ENCODE measurements around the gene MAPK10. TPM values are rescaled to one million over a fixed set of nuclear protein-coding genes. Genes with fewer than 3 reads are reported as not detected.
"Not testable (repeated sequence)": the region's sequence is repeated elsewhere in the genome, so short reads cannot be mapped to it uniquely, and the experiment has no call there.

The MAPK10 gene
- total RNA-seq, 2 donors from 2014 or later = 0.87 to 0.95 TPM

DNA sequence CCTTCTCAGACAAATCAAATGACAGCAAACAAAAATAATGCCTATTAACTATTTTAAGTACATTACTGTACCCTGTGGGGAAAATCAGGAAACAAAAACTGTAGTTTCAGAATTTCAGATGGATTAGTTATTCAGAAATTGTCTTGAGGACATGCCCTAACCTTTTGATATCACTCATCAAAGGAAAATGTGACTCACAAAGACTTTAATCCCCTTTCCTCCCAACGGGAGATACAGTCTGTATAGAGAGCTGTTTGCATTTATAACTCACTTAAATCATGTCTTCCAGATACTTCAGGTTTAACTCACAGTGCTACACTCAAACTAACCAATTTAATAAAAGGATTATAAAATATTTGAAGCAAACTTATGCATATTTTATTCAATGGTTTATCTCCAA is 304.0 kb downstream of the MAPK10 start:
- no peaks in the 10 kb centered on the region for H3K36me3 Mint-ChIP-seq (ENCODE audit: low read depth)
- H3K4me1 Mint-ChIP-seq = no peaks in the 10 kb centered on the region
- no peak overlapping the region for H3K4me3 Mint-ChIP-seq

GRCh38 chr4:86054286-86055032 is 305.4 kb downstream of the MAPK10 start:
- Mint-ChIP-seq H3K27me3 (no peaks in the 10 kb centered on the region), H3K4me1 (no peaks in the 10 kb centered on the region), H3K27ac (no peak overlapping the region), H3K36me3 (ENCODE audit: low read depth) (no peaks in the 10 kb centered on the region), H3K4me3 (no peak overlapping the region), H3K9me3 (no peaks in the 10 kb centered on the region)
- ATAC-seq (replicated peaks) = no peak

More for the DNA sequence above, 304.0 kb downstream of the MAPK10 start:
- ATAC-seq (replicated peaks) = no peak
- no peak overlapping the region for H3K27ac Mint-ChIP-seq
- no peaks in the 10 kb centered on the region for H3K27me3 Mint-ChIP-seq
- no peaks in the 10 kb centered on the region for H3K9me3 Mint-ChIP-seq

GRCh38 chr4:86050496-86050895 is 309.4 kb downstream of the MAPK10 start:
- ATAC-seq (replicated peaks) = no peak

GRCh38 chr4:86048426-86048825 is 311.4 kb downstream of the MAPK10 start:
- Mint-ChIP-seq H3K27ac (no peak overlapping the region), H3K4me3 (no peak overlapping the region), H3K27me3 (no peaks in the 10 kb centered on the region), H3K9me3 (no peaks in the 10 kb centered on the region), H3K36me3 (ENCODE audit: low read depth) (no peaks in the 10 kb centered on the region), H3K4me1 (no peaks in the 10 kb centered on the region)
- ATAC-seq (replicated peaks) = no peak

More at GRCh38 chr4:86050496-86050895, 309.4 kb downstream of the MAPK10 start:
- H3K9me3 Mint-ChIP-seq = no peaks in the 10 kb centered on the region
- no peak overlapping the region for H3K4me3 Mint-ChIP-seq
- H3K27ac Mint-ChIP-seq = no peak overlapping the region
- H3K4me1 Mint-ChIP-seq = no peaks in the 10 kb centered on the region
- no peaks in the 10 kb centered on the region for H3K36me3 Mint-ChIP-seq (ENCODE audit: low read depth)
- H3K27me3 Mint-ChIP-seq = no peaks in the 10 kb centered on the region

GRCh38 chr4:86044593-86044985 is 315.3 kb downstream of the MAPK10 start:
- ATAC-seq (replicated peaks) = no peak
- no peaks in the 10 kb centered on the region for H3K27me3 Mint-ChIP-seq
- no peaks in the 10 kb centered on the region for H3K4me1 Mint-ChIP-seq
- H3K9me3 Mint-ChIP-seq = no peaks in the 10 kb centered on the region
- H3K4me3 Mint-ChIP-seq = no peak overlapping the region
- no peak overlapping the region for H3K27ac Mint-ChIP-seq
- H3K36me3 Mint-ChIP-seq (ENCODE audit: low read depth) = no peaks in the 10 kb centered on the region

GRCh38 chr4:86043755-86044592 is 315.9 kb downstream of the MAPK10 start:
- H3K4me1 Mint-ChIP-seq = no peaks in the 10 kb centered on the region
- no peak for ATAC-seq (replicated peaks)
- H3K36me3 Mint-ChIP-seq (ENCODE audit: low read depth) = no peaks in the 10 kb centered on the region
- H3K4me3 Mint-ChIP-seq = no peak overlapping the region
- H3K9me3 Mint-ChIP-seq = no peaks in the 10 kb centered on the region
- H3K27me3 Mint-ChIP-seq = no peaks in the 10 kb centered on the region
- H3K27ac Mint-ChIP-seq = no peak overlapping the region

GRCh38 chr4:86038037-86038436 is 321.8 kb downstream of the MAPK10 start:
- Mint-ChIP-seq H3K27ac (no peak overlapping the region), H3K4me3 (no peak overlapping the region), H3K27me3 (peaks cover 4% of the 10 kb centered on the region), H3K4me1 (no peaks in the 10 kb centered on the region), H3K9me3 (no peaks in the 10 kb centered on the region), H3K36me3 (ENCODE audit: low read depth) (no peaks in the 10 kb centered on the region)
- no peak for ATAC-seq (replicated peaks)

DNA sequence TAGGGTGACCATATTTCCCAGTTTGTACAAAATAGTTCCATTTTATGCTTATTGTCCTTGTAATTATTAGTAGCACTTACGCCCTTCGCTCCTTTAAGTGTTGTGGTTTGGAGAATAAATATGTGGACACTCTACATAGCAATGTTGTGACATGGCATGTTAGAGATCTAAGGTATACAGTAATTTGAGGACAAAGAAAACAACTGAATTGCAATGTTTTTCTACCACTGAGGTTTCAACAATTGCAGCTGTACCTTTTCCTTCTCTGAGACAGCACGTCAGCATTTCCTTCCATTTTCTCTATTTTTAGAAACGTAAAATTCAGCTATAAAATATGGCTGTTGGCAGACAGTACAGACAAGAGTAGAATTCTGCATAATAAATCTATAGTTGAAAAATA is 323.1 kb downstream of the MAPK10 start:
- Mint-ChIP-seq H3K27me3 (peaks cover 4% of the 10 kb centered on the region), H3K4me3 (no peak overlapping the region), H3K27ac (no peak overlapping the region), H3K4me1 (no peaks in the 10 kb centered on the region), H3K9me3 (no peaks in the 10 kb centered on the region), H3K36me3 (ENCODE audit: low read depth) (no peaks in the 10 kb centered on the region)
- no peak for ATAC-seq (replicated peaks)

DNA sequence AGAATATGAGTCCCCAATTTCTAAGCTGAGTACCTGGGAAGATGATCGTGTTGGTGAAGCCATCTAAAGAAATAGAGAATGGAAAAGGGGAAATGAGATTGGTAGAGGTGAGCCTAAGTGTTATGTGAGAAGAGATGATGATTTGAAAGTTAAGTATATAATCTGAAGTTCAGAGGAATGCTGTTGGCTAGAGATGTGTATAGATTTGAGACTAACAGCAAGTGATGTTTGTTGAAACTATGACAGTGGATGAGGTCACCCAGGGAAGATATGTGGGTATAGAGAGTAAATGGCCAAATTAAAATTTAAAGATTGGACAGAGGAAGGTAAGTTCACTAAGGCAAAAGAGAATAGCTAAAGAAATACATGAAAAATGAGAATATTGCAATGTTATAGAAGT is 324.2 kb downstream of the MAPK10 start:
- no peak for ATAC-seq (replicated peaks)

DNA sequence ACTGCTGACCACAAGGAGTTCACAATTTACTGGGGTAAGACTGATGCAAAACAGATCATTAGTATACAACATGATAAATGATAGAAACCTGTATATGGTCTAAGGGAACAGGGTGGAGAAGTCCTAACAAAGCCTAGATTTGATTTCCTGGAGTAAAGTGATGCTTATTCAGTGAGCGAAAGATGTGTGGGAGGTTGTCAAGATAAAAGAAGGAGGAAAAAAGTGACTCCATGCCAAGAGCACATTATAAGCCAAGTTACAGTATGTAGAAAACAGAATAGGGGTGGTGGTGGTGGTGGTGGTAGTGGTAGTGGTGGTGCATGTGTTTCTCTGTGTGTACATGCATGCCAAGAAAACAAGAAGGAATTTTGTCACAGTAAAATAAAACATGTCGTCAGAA is 325.2 kb downstream of the MAPK10 start:
- H3K27ac Mint-ChIP-seq = no peak overlapping the region
- H3K27me3 Mint-ChIP-seq = peaks cover 4% of the 10 kb centered on the region
- H3K9me3 Mint-ChIP-seq = no peaks in the 10 kb centered on the region
- no peak for ATAC-seq (replicated peaks)
- H3K36me3 Mint-ChIP-seq (ENCODE audit: low read depth) = no peaks in the 10 kb centered on the region
- H3K4me1 Mint-ChIP-seq = no peaks in the 10 kb centered on the region
- no peak overlapping the region for H3K4me3 Mint-ChIP-seq

More for the DNA sequence above, 324.2 kb downstream of the MAPK10 start:
- Mint-ChIP-seq H3K27me3 (peaks cover 4% of the 10 kb centered on the region), H3K27ac (no peak overlapping the region), H3K36me3 (ENCODE audit: low read depth) (no peaks in the 10 kb centered on the region), H3K4me3 (no peak overlapping the region), H3K9me3 (no peaks in the 10 kb centered on the region), H3K4me1 (no peaks in the 10 kb centered on the region)

- Mint-ChIP-seq H3K4me1 (no peaks in the 10 kb centered on the region), H3K9me3 (no peaks in the 10 kb centered on the region), H3K27ac (no peak overlapping the region), H3K36me3 (ENCODE audit: low read depth) (no peaks in the 10 kb centered on the region), H3K4me3 (no peak overlapping the region), H3K27me3 (peaks cover 4% of the 10 kb centered on the region)
- ATAC-seq (replicated peaks) = no peak
These were observed 326.7 kb downstream of the MAPK10 start for GRCh38 chr4:86033171-86033570.

DNA sequence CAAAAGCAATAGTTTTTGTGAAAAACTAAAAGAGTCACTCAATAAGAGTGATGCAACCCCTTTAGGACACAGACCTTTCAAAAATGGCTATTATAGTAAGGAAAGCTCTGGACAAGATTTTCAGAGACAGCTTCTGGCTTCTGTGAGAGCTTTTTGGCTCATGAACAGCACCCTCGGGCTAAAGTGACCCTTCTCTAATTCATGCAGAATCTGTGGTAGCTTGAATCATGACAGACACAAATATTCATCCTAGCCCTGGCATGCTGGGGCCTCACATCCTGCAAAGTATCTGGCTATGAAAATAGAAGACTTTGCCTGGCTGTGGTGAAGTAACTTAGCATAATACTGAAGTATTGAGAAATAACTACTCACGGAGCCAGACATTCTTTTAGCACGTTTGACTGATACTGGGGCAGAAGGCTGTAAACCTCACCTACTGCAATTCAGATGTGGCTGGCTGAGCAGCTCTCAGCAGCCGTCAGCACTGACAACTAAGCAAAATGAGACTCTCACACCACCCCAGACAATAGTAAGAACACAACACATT is 327.3 kb downstream of the MAPK10 start:
- Mint-ChIP-seq H3K27ac (no peak overlapping the region), H3K27me3 (peaks cover 4% of the 10 kb centered on the region), H3K36me3 (ENCODE audit: low read depth) (no peaks in the 10 kb centered on the region), H3K9me3 (no peaks in the 10 kb centered on the region), H3K4me1 (no peaks in the 10 kb centered on the region), H3K4me3 (no peak overlapping the region)
- ATAC-seq (replicated peaks) = no peak

- Mint-ChIP-seq H3K27ac (no peak overlapping the region), H3K9me3 (no peaks in the 10 kb centered on the region), H3K27me3 (peaks cover 4% of the 10 kb centered on the region), H3K36me3 (ENCODE audit: low read depth) (no peaks in the 10 kb centered on the region), H3K4me3 (no peak overlapping the region), H3K4me1 (no peaks in the 10 kb centered on the region)
- ATAC-seq (replicated peaks) = no peak
These were observed 327.9 kb downstream of the MAPK10 start for GRCh38 chr4:86031927-86032326.

GRCh38 chr4:86026720-86027119 is 333.1 kb downstream of the MAPK10 start:
- no peaks in the 10 kb centered on the region for H3K9me3 Mint-ChIP-seq

DNA sequence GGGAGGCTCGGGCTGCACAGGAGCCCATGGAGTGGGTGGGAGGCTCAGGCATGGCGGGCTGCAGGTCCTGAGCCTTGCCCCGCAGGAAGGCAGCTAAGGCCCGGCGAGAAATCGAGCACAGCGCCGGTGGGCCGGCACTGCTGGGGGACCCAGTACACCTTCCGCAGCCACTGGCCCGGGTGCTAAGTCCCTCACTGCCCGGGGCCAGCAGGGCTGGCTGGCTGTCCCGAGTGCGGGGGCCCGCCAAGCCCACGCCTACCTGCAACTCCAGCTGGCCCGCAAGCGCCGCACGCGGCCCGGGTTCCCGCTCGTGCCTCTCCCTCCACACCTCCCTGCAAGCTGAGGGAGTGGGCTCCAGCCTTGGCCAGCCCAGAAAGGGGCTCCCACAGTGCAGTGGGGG is 338.2 kb downstream of the MAPK10 start:
- not testable (repeated sequence) for ATAC-seq (replicated peaks); H3K27me3 Mint-ChIP-seq; H3K4me1 Mint-ChIP-seq; H3K4me3 Mint-ChIP-seq; H3K9me3 Mint-ChIP-seq; H3K27ac Mint-ChIP-seq; H3K36me3 Mint-ChIP-seq (ENCODE audit: low read depth)

More at GRCh38 chr4:86026720-86027119, 333.1 kb downstream of the MAPK10 start:
- Mint-ChIP-seq H3K36me3 (ENCODE audit: low read depth) (no peaks in the 10 kb centered on the region), H3K27ac (no peak overlapping the region), H3K27me3 (no peaks in the 10 kb centered on the region), H3K4me3 (no peak overlapping the region), H3K4me1 (no peaks in the 10 kb centered on the region)
- ATAC-seq (replicated peaks) = no peak

Measured in activated T-helper 17 cell treated with anti-CD3 and anti-CD28 coated beads, Interleukin-2, amount 50 U/mL, for 72 hours (primary cell).